Mucosa of rectum (tissue), 2 donors: ENCODE measurements around the gene ABCD1.
A peak's percentile ranks its signal among the peaks of the same experiment; 100 is the strongest.

Source experiments
- H3K27ac ChIP-seq, 2 donors: one replicate each; pipeline ENCODE4 v1.7.0; 2013; ENCODE audit warnings: inconsistent platforms in 2 of 2, low read depth in 2 of 2, low read length in 2 of 2
- H3K27me3 ChIP-seq, 2 donors: one replicate each; pipeline ENCODE4 v1.7.0; 2013; ENCODE audit warnings: low read length in 2 of 2; ENCODE audit not compliant: control insufficient read depth in 2 of 2, insufficient read depth in 2 of 2
- H3K36me3 ChIP-seq, 2 donors: one replicate each; pipeline ENCODE4 v1.7.0; 2013; ENCODE audit warnings: low read length in 2 of 2; ENCODE audit not compliant: control insufficient read depth in 2 of 2, insufficient read depth in 2 of 2
- H3K4me1 ChIP-seq, 2 donors: one replicate each; pipeline ENCODE4 v1.7.0; 2013; ENCODE audit warnings: low read length in 2 of 2, mild to moderate bottlenecking in 1 of 2; ENCODE audit not compliant: control insufficient read depth in 2 of 2, insufficient read depth in 2 of 2
- H3K4me3 ChIP-seq, 2 donors: one replicate each; pipeline ENCODE4 v1.7.0; 2013; ENCODE audit warnings: low read length in 2 of 2
- H3K9ac ChIP-seq, 2 donors: one replicate each; pipeline ENCODE4 v1.7.0; 2013; ENCODE audit warnings: low read length in 2 of 2, low read depth in 1 of 2, mild to moderate bottlenecking in 1 of 2
- H3K9me3 ChIP-seq, 2 donors: one replicate each; pipeline ENCODE4 v1.7.0; 2013; ENCODE audit warnings: low read length in 2 of 2; ENCODE audit not compliant: control insufficient read depth in 2 of 2
- donor health status: healthy.
- donor health status: Normal muscosa, but diverticular disease.

The ABCD1 gene

DNA sequence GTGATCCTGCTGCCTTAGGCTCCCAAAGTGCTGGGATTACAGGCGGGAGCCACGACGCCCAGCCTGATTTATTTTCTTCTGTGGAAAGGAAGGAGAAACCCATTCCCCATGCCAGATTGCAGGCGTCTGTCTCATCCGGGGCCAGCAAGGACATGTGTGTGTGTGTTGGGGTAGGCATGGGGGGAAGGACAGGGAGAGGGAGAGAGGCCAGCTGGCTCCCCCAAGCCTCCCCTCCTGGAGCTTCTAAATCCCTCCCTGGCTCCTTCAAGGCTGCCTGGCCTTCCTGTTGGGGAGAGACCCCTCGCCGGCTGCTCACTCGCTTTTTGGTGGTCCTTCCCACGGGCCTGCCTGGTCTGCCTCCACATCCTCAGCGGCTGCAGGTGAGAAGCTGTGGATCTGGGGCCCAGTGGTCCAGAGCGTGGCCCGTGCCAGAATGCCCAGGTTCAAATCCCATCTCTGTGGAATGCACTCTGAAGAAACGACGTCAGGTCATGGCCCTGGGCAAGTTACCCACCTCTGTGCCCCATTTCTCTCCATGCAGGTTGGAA lies 38.0 kb downstream of the ABCD1 start:
- peaks cover 0 to 4% of the 10 kb centered on the region in 2 donors for H3K4me1 ChIP-seq

DNA sequence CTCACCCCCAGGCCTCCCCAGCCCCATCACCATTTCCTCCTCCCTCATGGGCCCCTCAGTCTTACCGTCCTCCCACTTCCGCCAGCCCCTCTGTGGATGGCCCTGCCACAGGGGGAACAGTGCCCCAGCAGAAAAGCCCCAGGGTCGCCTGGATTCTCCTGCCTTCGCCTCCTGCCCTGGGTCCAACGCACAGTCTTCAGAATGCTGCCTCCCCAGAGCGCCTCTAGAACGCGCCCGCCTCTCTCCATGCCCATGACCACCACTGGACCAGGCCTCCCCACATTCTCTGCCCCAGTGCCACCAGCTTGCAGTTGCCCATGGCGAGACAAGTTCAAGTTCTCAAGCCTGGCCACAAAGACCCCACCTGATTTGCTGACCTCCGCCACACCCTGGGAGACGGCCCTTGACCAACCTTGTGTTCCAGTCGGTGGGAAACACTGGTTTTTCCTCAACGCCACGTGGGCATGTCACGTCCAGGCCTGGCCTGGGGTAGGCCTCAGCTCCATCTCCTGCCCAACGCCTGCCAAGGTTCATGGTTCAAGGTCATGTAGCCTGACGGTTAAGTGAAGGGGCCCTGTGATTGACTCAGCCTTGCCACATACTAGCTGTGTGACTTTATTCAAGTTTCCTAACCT lies 38.8 kb downstream of the ABCD1 start:
- H3K27me3 ChIP-seq, result peaks cover 0 to 2% of the 10 kb centered on the region in 2 donors
- H3K27ac ChIP-seq, result no peak overlapping the region
- H3K4me1 ChIP-seq, result peaks cover 0 to 4% of the 10 kb centered on the region in 2 donors
- H3K36me3 ChIP-seq, result no peaks in the 10 kb centered on the region
- no peaks in the 10 kb centered on the region for H3K9me3 ChIP-seq
- no peak overlapping the region for H3K4me3 ChIP-seq
- no peak overlapping the region for H3K9ac ChIP-seq

More for the DNA sequence above, 38.0 kb downstream of the ABCD1 start:
- no peak overlapping the region for H3K27ac ChIP-seq
- H3K4me3 ChIP-seq, result no peak overlapping the region
- no peaks in the 10 kb centered on the region for H3K36me3 ChIP-seq
- no peak overlapping the region for H3K9ac ChIP-seq
- no peaks in the 10 kb centered on the region for H3K9me3 ChIP-seq
- H3K27me3 ChIP-seq, result peaks cover 0 to 2% of the 10 kb centered on the region in 2 donors

DNA sequence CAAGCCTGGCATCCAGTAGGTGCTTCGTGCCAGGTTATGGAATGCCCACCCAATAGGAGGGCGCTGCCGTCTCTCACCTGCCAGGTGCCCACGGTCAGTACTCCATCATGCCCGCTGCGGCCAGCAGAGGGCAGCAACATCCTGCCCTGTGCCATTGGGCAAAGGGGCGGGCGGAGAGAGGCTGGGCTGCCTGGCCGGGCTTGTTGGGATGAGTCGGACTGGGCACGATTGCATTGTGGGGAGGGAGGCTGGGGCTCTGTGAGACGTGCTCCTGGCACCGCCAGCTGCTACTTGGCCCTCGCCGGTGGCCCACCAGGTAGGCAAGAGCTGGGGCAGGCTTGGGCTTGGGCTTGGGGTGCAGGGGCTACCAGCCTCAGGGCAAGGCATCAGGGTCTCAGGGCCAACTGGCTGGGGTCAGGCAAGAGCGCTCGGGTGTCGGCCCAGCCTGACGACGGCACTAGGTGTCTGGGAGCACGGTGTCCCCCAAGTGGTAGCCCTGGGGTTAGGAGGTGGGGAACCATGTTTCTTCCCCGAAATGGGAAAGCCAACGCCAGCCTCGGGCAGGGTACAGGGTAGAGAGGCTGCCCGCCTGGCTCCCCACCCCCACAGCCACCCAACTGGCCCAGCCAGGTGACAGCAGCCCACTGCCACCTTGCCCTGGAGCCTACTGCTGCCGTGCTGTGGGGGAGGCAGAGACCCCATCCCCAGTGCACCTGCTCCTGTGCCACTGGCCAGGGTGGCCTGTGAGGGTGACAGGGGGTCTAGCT lies 39.5 kb downstream of the ABCD1 start, which contains the start of gene PLXNB3:
Gene PLXNB3 (plus strand): TSS at position 261 of the 767 bp plus-strand sequence. CDS start 1,287 bp downstream, outside the sequence.
- Histone ChIP-seq H3K9me3 (no peaks in the 10 kb centered on the region), H3K4me1 (peaks cover 0 to 4% of the 10 kb centered on the region in 2 donors), H3K36me3 (no peaks in the 10 kb centered on the region), H3K4me3 (no peak within 1 kb of the TSS), H3K9ac (no peak within 1 kb of the TSS), H3K27ac (peak within 1 kb of the TSS in 1 of 2 donors; percentile 9), H3K27me3 (peaks cover 0 to 4% of the 10 kb centered on the region in 2 donors)

DNA sequence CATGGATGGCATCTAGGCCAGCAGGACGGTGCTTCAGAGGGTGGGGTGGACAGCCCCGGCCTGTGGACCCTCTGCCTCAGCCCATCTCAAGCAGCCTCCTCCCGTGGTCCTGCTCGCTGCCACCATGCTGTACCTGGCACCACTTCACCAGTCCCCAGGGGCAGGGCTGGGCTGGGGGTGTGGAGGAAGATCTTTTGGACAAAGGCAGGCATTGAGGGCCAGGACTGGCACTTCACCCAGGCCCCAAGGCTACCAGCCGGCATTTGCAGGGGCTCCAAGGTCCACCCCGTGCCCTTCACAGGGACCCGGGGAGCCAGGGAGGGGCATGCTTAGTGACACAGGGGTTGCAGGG lies 40.1 kb downstream of the ABCD1 start:
- Histone ChIP-seq H3K36me3 (no peaks in the 10 kb centered on the region), H3K27me3 (peaks cover 0 to 4% of the 10 kb centered on the region in 2 donors), H3K4me3 (no peak overlapping the region), H3K9ac (no peak overlapping the region), H3K27ac (peak overlapping the region in 1 of 2 donors; percentile 9), H3K4me1 (peaks cover 0 to 4% of the 10 kb centered on the region in 2 donors), H3K9me3 (no peaks in the 10 kb centered on the region)

DNA sequence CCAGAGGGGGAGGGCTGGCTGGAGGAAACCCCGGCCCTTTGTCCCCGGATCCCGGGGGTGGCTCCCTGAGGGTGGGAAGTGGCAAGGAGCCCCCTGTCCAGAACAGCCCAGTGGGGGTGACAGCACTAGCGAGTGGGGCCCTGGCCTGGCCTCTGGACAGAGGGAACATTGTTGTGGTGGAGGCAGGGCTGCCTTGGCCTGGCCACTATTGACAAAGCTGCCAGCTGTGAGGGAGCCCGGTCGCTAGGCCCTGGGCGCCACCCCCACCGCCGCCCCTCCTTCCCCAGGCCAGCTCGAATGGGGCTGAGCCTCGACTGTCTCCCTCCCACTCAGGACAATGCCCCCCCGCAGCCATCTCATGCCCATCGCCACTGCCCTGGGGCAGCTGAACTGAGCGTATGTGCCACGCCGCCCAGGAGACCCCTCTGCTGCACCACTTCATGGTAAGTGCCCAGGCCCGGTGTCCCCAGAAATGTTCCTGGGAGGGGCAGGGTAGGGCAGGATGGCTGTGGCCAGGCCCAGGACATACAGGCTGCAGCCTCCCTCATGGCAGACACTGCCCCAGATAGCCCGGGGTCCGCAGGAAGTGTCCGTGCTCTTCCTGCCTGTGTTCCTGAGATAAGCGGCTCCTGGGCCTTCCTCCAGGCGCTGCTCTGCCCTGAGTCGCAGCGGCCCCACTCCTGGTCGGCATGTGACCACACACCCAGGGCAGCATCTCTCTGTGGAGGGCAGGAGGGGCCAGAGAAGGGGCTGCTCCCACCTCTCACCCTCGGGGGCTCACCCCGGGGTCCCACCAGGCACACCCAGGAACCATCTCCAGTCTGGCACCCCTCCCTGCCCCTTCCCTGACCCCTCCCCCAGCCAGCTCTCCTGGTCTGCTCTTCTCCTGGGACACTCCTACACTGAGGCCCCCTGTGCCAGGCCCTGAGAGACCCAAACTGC lies 40.8 kb downstream of the ABCD1 start:
- H3K4me3 ChIP-seq, result no peak overlapping the region
- peaks cover 0 to 4% of the 10 kb centered on the region in 2 donors for H3K4me1 ChIP-seq
- H3K27me3 ChIP-seq, result peaks cover 0 to 4% of the 10 kb centered on the region in 2 donors
- H3K9ac ChIP-seq, result no peak overlapping the region
- no peaks in the 10 kb centered on the region for H3K36me3 ChIP-seq
- H3K9me3 ChIP-seq, result no peaks in the 10 kb centered on the region
- H3K27ac ChIP-seq, result peak overlapping the region in 1 of 2 donors; percentile 38

DNA sequence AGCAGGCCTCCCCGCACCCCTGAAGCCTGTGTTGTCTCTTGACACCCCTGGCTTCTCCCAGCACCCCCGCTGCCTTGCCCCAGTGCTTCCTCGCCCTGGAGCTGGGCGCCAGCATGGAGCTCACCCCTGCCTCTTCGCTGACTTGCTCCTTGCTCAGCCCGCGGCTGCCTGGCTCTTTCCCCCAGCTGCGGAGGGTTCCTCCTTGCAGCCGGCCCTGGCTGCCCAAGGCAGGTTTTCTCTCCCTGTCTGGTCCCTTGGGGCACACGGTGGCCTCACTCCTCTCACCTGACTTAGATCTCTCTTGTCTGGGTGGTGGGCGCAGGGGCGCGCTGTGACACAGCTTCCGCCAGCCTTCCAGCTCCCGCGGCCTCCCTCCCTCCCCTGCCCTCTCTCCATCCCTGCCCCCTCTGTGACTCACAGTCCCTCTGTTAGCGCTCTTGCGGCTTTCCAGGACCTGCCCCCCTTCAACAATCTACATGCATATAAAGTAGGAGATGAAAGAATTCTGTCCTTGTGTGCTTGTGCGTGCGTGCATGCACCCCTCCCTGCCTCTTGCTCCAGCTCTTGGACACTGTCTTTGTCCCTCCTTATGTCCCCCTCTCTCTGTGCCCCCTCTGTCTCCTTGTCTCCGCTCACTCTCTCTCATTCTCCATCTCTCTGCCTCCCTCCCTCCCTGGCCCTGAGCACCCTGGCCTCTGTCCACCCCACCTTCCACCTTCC lies 41.6 kb downstream of the ABCD1 start:
- no peak overlapping the region for H3K9ac ChIP-seq
- no peaks in the 10 kb centered on the region for H3K9me3 ChIP-seq
- H3K4me3 ChIP-seq, result no peak overlapping the region
- peaks cover 0 to 4% of the 10 kb centered on the region in 2 donors for H3K27me3 ChIP-seq
- peak overlapping the region in 1 of 2 donors; percentile 38 for H3K27ac ChIP-seq
- no peaks in the 10 kb centered on the region for H3K36me3 ChIP-seq
- H3K4me1 ChIP-seq, result peaks cover 0 to 4% of the 10 kb centered on the region in 2 donors

DNA sequence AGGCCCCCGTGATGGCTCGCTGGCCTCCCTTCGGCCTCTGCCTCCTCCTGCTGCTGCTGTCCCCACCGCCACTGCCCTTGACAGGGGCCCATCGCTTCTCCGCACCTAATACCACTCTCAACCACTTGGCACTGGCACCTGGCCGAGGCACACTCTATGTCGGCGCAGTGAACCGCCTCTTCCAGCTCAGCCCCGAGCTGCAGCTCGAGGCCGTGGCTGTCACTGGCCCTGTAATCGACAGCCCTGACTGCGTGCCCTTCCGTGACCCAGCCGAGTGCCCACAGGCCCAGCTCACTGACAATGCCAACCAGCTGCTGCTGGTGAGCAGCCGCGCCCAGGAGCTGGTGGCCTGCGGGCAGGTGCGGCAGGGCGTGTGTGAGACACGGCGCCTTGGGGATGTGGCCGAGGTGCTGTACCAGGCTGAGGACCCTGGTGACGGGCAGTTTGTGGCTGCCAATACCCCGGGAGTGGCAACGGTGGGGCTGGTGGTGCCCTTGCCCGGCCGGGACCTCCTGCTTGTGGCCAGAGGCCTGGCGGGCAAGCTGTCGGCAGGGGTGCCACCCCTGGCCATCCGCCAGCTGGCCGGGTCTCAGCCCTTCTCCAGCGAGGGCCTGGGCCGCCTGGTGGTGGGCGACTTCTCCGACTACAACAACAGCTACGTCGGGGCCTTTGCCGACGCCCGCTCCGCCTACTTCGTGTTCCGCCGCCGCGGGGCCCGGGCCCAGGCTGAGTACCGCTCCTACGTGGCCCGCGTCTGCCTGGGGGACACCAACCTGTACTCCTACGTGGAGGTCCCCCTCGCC lies 42.4 kb downstream of the ABCD1 start:
- Histone ChIP-seq H3K27me3 (peaks cover 0 to 1% of the 10 kb centered on the region in 2 donors), H3K9ac (no peak overlapping the region), H3K4me3 (no peak overlapping the region), H3K4me1 (peaks cover 0 to 4% of the 10 kb centered on the region in 2 donors), H3K9me3 (no peaks in the 10 kb centered on the region), H3K36me3 (no peaks in the 10 kb centered on the region), H3K27ac (no peak overlapping the region)

DNA sequence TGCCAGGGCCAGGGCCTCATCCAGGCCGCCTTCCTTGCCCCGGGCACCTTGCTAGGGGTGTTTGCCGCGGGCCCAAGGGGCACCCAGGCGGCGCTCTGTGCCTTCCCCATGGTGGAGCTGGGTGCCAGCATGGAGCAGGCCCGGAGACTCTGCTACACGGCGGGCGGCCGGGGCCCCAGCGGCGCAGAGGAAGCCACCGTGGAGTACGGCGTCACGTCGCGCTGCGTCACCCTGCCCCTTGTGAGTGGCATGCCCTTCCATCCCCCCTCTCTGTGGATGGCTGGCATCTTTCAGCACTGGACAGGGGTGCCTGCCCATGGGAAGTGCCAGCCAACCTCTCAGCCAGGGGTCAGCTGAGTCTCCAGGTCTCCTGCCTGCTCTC lies 43.0 kb downstream of the ABCD1 start:
- Histone ChIP-seq H3K27me3 (peaks cover 0 to 1% of the 10 kb centered on the region in 2 donors), H3K27ac (no peak overlapping the region), H3K36me3 (no peaks in the 10 kb centered on the region), H3K4me1 (peaks cover 0 to 4% of the 10 kb centered on the region in 2 donors), H3K9ac (no peak overlapping the region), H3K4me3 (no peak overlapping the region), H3K9me3 (no peaks in the 10 kb centered on the region)
